ENCODE data around the gene NDRG3. TPM values are rescaled to one million over a fixed set of nuclear protein-coding genes. Genes with fewer than 3 reads are reported as not detected.
A peak's percentile ranks its signal among the peaks of the same experiment; 100 is the strongest.

Gene NDRG3
- total and polyA plus RNA-seq, 2 experiments from 2014 or later, result 31.1 to 43.4 TPM

- DNase-seq (ENCODE audit: low read depth in 1 of 2, low spot score in 1 of 2), result peak; percentile 8 to 53
- Histone ChIP-seq H3K4me3 (peak overlapping the region; percentile 67), H3K27ac (peak overlapping the region; percentile 27), H3K27me3 (no peaks in the 10 kb centered on the region), H3K36me3 (no peaks in the 10 kb centered on the region), H3K4me1 (ENCODE audit: low read depth) (peaks cover 5% of the 10 kb centered on the region), H3K9me3 (ENCODE audit: low read depth) (no peaks in the 10 kb centered on the region)
- TF ChIP-seq CTCF (IDR thresholded peaks at IDR 0.05; ENCODE audit: low read depth, low read length), result no peak
These were observed 510 bp downstream of the NDRG3 start for GRCh38 chr20:36745234-36745926.

- H3K4me3 ChIP-seq, result peak overlapping the region; percentile 67
These were observed 1.1 kb downstream of the NDRG3 start for GRCh38 chr20:36744764-36745191.

GRCh38 chr20:36744243-36744642 lies 1.6 kb downstream of the NDRG3 start:
- TF ChIP-seq CTCF (IDR thresholded peaks at IDR 0.05; ENCODE audit: low read depth, low read length), result no peak
- no peaks in the 10 kb centered on the region for H3K36me3 ChIP-seq
- peaks cover 5% of the 10 kb centered on the region for H3K4me1 ChIP-seq (ENCODE audit: low read depth)
- peak overlapping the region; percentile 14 for H3K27ac ChIP-seq
- DNase-seq (ENCODE audit: low read depth in 1 of 2, low spot score in 1 of 2), result no peak
- no peaks in the 10 kb centered on the region for H3K27me3 ChIP-seq
- no peak overlapping the region for H3K4me3 ChIP-seq
- H3K9me3 ChIP-seq (ENCODE audit: low read depth), result no peaks in the 10 kb centered on the region

More at GRCh38 chr20:36744764-36745191, 1.1 kb downstream of the NDRG3 start:
- H3K27me3 ChIP-seq, result no peaks in the 10 kb centered on the region
- peak; percentile 38 to 43 for DNase-seq (ENCODE audit: low read depth in 1 of 2, low spot score in 1 of 2)
- no peaks in the 10 kb centered on the region for H3K36me3 ChIP-seq
- H3K27ac ChIP-seq, result peak overlapping the region; percentile 14
- H3K4me1 ChIP-seq (ENCODE audit: low read depth), result peaks cover 5% of the 10 kb centered on the region
- no peak for TF ChIP-seq CTCF (IDR thresholded peaks at IDR 0.05; ENCODE audit: low read depth, low read length)
- no peaks in the 10 kb centered on the region for H3K9me3 ChIP-seq (ENCODE audit: low read depth)

GRCh38 chr20:36742558-36742957 lies 3.3 kb downstream of the NDRG3 start:
- H3K27me3 ChIP-seq, result no peaks in the 10 kb centered on the region
- no peaks in the 10 kb centered on the region for H3K9me3 ChIP-seq (ENCODE audit: low read depth)
- H3K4me3 ChIP-seq, result no peak overlapping the region

GRCh38 chr20:36741072-36741471 lies 4.8 kb downstream of the NDRG3 start:
- peaks cover 13% of the 10 kb centered on the region for H3K4me1 ChIP-seq (ENCODE audit: low read depth)
- no peak overlapping the region for H3K4me3 ChIP-seq
- no peak for DNase-seq (ENCODE audit: low read depth in 1 of 2, low spot score in 1 of 2)
- no peak for TF ChIP-seq CTCF (IDR thresholded peaks at IDR 0.05; ENCODE audit: low read depth, low read length)
- no peaks in the 10 kb centered on the region for H3K9me3 ChIP-seq (ENCODE audit: low read depth)
- no peaks in the 10 kb centered on the region for H3K27me3 ChIP-seq
- no peaks in the 10 kb centered on the region for H3K36me3 ChIP-seq
- H3K27ac ChIP-seq, result no peak overlapping the region

More at GRCh38 chr20:36742558-36742957, 3.3 kb downstream of the NDRG3 start:
- no peak for DNase-seq (ENCODE audit: low read depth in 1 of 2, low spot score in 1 of 2)
- no peak for TF ChIP-seq CTCF (IDR thresholded peaks at IDR 0.05; ENCODE audit: low read depth, low read length)
- Histone ChIP-seq H3K27ac (no peak overlapping the region), H3K4me1 (ENCODE audit: low read depth) (peaks cover 5% of the 10 kb centered on the region), H3K36me3 (no peaks in the 10 kb centered on the region)

All from cardiac muscle cell (in vitro differentiated cells and primary cell).